PC-3 (cell line): Measurements from ENCODE around the gene AUTS2. TPM values are rescaled to one million over a fixed set of nuclear protein-coding genes. Genes with fewer than 3 reads are reported as not detected.

Experiments used
- ATAC-seq: fragments of 200-7000 bp; cut with Tn5 transposase; 2 replicates; pipeline ENCODE4 v1.9.1; 2020; ENCODE audit warnings: mild to moderate bottlenecking, moderate library complexity
- BruUV-seq: library from RNA; stranded (reverse); fragments of 400-500 nt; replicated peaks from 2 replicates; lab custom pipeline; 2021; lab: Mats Ljungman, UMichigan
- CTCF ChIA-PET: fragments of 300-600 bp; sonication (Branson Sonifier 250); formaldehyde crosslinking; loops from one replicate; lab custom pipeline; 2022; ENCODE audit warnings: antibody characterized with exemption; lab: Charles Lee
- POLR2A ChIA-PET: fragments of 300-600 bp; sonication (Branson Sonifier 250); formaldehyde crosslinking; loops from one replicate; lab custom pipeline; 2022; ENCODE audit warnings: antibody characterized with exemption; ENCODE audit not compliant: unreplicated experiment; lab: Charles Lee
- DNase-seq: peaks from one replicate; pipeline ENCODE4 v3.0.0-alpha.2; 2015
- H2AFZ ChIP-seq: fragments of 300-600 bp; sonication (generic); 2 replicates; pipeline ENCODE4 v1.6.0; 2016; ENCODE audit warnings: antibody characterized with exemption, low read length
- H3F3A ChIP-seq: fragments of 300-600 bp; sonication (generic); one replicate; pipeline ENCODE4 v1.6.0; 2017; ENCODE audit warnings: antibody characterized with exemption, low read length, control low read depth, mild to moderate bottlenecking; ENCODE audit not compliant: unreplicated experiment
- H3K27ac ChIP-seq: fragments of 300-600 bp; sonication (generic); 2 replicates; pipeline ENCODE4 v1.5.1; 2016; ENCODE audit warnings: mild to moderate bottlenecking, low read length
- H3K27me3 ChIP-seq: fragments of 300-600 bp; sonication (generic); 2 replicates; pipeline ENCODE4 v1.6.1; 2016; ENCODE audit warnings: low read length, mixed read lengths
- H3K36me3 ChIP-seq: fragments of 300-600 bp; sonication (generic); 2 replicates; pipeline ENCODE4 v1.6.1; 2016; ENCODE audit warnings: low read depth, mixed run types, low read length, mixed read lengths
- H3K4me1 ChIP-seq: fragments of 300-600 bp; sonication (generic); 2 replicates; pipeline ENCODE4 v1.5.1; 2016; ENCODE audit warnings: low read length; ENCODE audit not compliant: insufficient read depth
- H3K4me2 ChIP-seq: fragments of 300-600 bp; sonication (generic); 2 replicates; pipeline ENCODE4 v1.6.0; 2016; ENCODE audit warnings: low read length
- H3K4me3 ChIP-seq: fragments of 300-600 bp; sonication (generic); 2 replicates; pipeline ENCODE4 v1.5.1; 2016; ENCODE audit warnings: mild to moderate bottlenecking, low read length, mixed read lengths
- H3K79me2 ChIP-seq: fragments of 300-600 bp; sonication (generic); 2 replicates; pipeline ENCODE4 v1.6.1; 2017; ENCODE audit warnings: low read length, mixed read lengths
- H3K9ac ChIP-seq: fragments of 300-600 bp; sonication (generic); 2 replicates; pipeline ENCODE4 v1.6.0; 2016; ENCODE audit warnings: mild to moderate bottlenecking, low read length
- H3K9me2 ChIP-seq: fragments of 300-600 bp; sonication (generic); replicated peaks from 2 replicates; pipeline ENCODE4 v1.6.1; 2016; ENCODE audit warnings: mixed run types, low read length, mixed read lengths
- H3K9me3 ChIP-seq: fragments of 300-600 bp; sonication (generic); 2 replicates; pipeline ENCODE4 v1.6.1; 2016; ENCODE audit warnings: low read length, mixed read lengths
- H4K20me1 ChIP-seq: fragments of 300-600 bp; sonication (generic); 2 replicates; pipeline ENCODE4 v1.6.1; 2016; ENCODE audit warnings: low read length, mixed read lengths
- EZH2 ChIP-seq: fragments of 300-600 bp; sonication (generic); IDR thresholded peaks from one replicate; pipeline ENCODE4 v1.6.1; 2017; ENCODE audit warnings: antibody characterized with exemption, mild to moderate bottlenecking, low read length; ENCODE audit not compliant: unreplicated experiment
- EZH2phosphoT487 ChIP-seq: fragments of 300-600 bp; sonication (generic); IDR thresholded peaks from 2 replicates; pipeline ENCODE4 v1.6.1; 2018; ENCODE audit warnings: mild to moderate bottlenecking, antibody characterized with exemption, low read length, borderline replicate concordance
- intact Hi-C: fragments of 100-400 bp; cut with micrococcal nuclease; formaldehyde crosslinking; loops from 2 replicates; pipeline ENCODE4 v1.9.0; 2023
- total RNA-seq: library from RNA; depleted of rRNA; stranded (reverse); fragments of >200 nt; gene quantifications from 2 replicates; pipeline ENCODE4 v1.2.3, GENCODE V29; 2014
- TF ChIP-seq, protein P1 (sequence below): fragments of 300-600 bp; sonication (generic); conservative IDR thresholded peaks from 2 replicates; pipeline ENCODE4 v1.5.1; 2017; ENCODE audit warnings: antibody characterized with exemption, low read depth, mild to moderate bottlenecking, low read length

The AUTS2 gene
- total RNA-seq, 1 experiment from 2014 or later: not detected

DNA sequence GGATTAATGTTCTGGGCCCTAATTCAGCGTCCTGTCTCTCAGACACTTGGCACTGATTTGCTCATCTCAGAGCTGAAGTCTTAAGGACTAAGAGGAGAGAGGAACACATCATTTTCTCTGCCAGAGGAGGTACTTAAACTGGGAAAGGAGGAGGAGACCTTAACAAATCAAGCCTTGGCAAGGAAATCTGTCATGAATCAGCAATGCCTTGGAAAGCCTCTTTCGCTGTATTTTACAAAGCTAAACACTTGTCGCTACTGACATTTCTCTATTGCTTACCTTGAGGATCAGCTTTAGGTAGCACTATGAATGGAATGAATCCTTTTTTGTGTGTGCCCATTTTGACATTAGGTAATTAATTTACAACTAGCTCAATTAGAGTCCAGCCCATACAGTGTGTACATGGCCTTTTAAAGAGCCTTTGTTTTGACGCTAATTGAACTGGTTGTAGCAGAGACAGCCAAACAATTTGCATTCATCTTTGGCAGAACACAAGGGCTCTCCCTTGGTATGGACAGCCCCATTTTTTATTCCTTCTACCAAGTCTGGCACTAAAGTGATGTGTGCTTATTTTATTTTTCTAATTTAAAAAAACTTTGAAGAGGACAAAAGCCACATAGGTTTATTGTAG is 37.4 kb downstream of the AUTS2 start:
- no TSS peak for BruUV-seq
- H3K9me2 ChIP-seq: no peaks in the 10 kb centered on the region

GRCh38 chr7:69638674-69639073 is 40.4 kb downstream of the AUTS2 start:
- H2AFZ ChIP-seq: no peak overlapping the region
- POLR2A ChIA-PET: no interaction called here
- no peak for DNase-seq

More for the DNA sequence above, 37.4 kb downstream of the AUTS2 start:
- Histone ChIP-seq H3K9me3 (0 out of 2 replicates have a peak, but pooled peaks cover 9% of the 10 kb centered on the region), H4K20me1 (no peaks in the 10 kb centered on the region), H2AFZ (no peak overlapping the region), H3K27ac (no peak overlapping the region), H3K36me3 (no peaks in the 10 kb centered on the region), H3K4me2 (no peak overlapping the region), H3K9ac (no peak overlapping the region), H3K4me1 (no peaks in the 10 kb centered on the region), H3K4me3 (no peak overlapping the region), H3K79me2 (no peaks in the 10 kb centered on the region), H3K27me3 (no peaks in the 10 kb centered on the region), H3F3A (no peaks in the 10 kb centered on the region)
- POLR2A ChIA-PET: no interaction called here
- CTCF ChIA-PET: no interaction called here
- intact Hi-C loops: no loop called here
- TF ChIP-seq, protein P1, sequence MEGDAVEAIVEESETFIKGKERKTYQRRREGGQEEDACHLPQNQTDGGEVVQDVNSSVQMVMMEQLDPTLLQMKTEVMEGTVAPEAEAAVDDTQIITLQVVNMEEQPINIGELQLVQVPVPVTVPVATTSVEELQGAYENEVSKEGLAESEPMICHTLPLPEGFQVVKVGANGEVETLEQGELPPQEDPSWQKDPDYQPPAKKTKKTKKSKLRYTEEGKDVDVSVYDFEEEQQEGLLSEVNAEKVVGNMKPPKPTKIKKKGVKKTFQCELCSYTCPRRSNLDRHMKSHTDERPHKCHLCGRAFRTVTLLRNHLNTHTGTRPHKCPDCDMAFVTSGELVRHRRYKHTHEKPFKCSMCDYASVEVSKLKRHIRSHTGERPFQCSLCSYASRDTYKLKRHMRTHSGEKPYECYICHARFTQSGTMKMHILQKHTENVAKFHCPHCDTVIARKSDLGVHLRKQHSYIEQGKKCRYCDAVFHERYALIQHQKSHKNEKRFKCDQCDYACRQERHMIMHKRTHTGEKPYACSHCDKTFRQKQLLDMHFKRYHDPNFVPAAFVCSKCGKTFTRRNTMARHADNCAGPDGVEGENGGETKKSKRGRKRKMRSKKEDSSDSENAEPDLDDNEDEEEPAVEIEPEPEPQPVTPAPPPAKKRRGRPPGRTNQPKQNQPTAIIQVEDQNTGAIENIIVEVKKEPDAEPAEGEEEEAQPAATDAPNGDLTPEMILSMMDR: no peak
- no peak for TF ChIP-seq EZH2
- TF ChIP-seq EZH2phosphoT487: no peak
- ATAC-seq (no peak), DNase-seq (no peak)

GRCh38 chr7:69640216-69640615 is 41.9 kb downstream of the AUTS2 start:
- Histone ChIP-seq H3K9me2 (no peaks in the 10 kb centered on the region), H3K4me3 (no peak overlapping the region), H3K27me3 (no peaks in the 10 kb centered on the region), H3K4me1 (no peaks in the 10 kb centered on the region), H3K36me3 (no peaks in the 10 kb centered on the region), H2AFZ (no peak overlapping the region), H3F3A (no peaks in the 10 kb centered on the region), H3K27ac (no peak overlapping the region), H3K79me2 (no peaks in the 10 kb centered on the region), H3K9ac (no peak overlapping the region), H3K9me3 (0 out of 2 replicates have a peak, but pooled peaks cover 12% of the 10 kb centered on the region), H3K4me2 (no peak overlapping the region), H4K20me1 (no peaks in the 10 kb centered on the region)
- no peak for TF ChIP-seq EZH2phosphoT487
- TF ChIP-seq, protein P1: no peak
- no peak for TF ChIP-seq EZH2
- no peak for ATAC-seq
- POLR2A ChIA-PET: no interaction called here
- intact Hi-C loops: no loop called here
- no TSS peak for BruUV-seq
- CTCF ChIA-PET: no interaction called here
- DNase-seq: no peak

More at GRCh38 chr7:69638674-69639073, 40.4 kb downstream of the AUTS2 start:
- H3K27ac ChIP-seq: no peak overlapping the region
- no peaks in the 10 kb centered on the region for H3K79me2 ChIP-seq
- TF ChIP-seq EZH2 (no peak), EZH2phosphoT487 (no peak)
- TF ChIP-seq, protein P1: no peak
- H3K4me3 ChIP-seq: no peak overlapping the region
- no peak overlapping the region for H3K9ac ChIP-seq
- no peak for ATAC-seq
- CTCF ChIA-PET: no interaction called here
- H3K9me2 ChIP-seq: no peaks in the 10 kb centered on the region
- no peaks in the 10 kb centered on the region for H3F3A ChIP-seq
- intact Hi-C loops: no loop called here
- no TSS peak for BruUV-seq
- no peaks in the 10 kb centered on the region for H4K20me1 ChIP-seq
- H3K27me3 ChIP-seq: no peaks in the 10 kb centered on the region
- H3K9me3 ChIP-seq: 0 out of 2 replicates have a peak, but pooled peaks cover 12% of the 10 kb centered on the region
- H3K4me1 ChIP-seq: no peaks in the 10 kb centered on the region
- no peak overlapping the region for H3K4me2 ChIP-seq
- H3K36me3 ChIP-seq: no peaks in the 10 kb centered on the region
